IMR-90 (cell line): ENCODE measurements around the gene ATF6B. TPM values are rescaled to one million over a fixed set of nuclear protein-coding genes. Genes with fewer than 3 reads are reported as not detected.

Source experiments
- ATAC-seq: fragments of 200-7000 bp; cut with Tn5 transposase; 2 replicates; pipeline ENCODE4 v1.9.1; 2020; ENCODE audit warnings: low read depth, mild to moderate bottlenecking, moderate library complexity
- BruUV-seq: library from RNA; stranded (reverse); fragments of 400-500 nt; replicated peaks from 2 replicates; lab custom pipeline; 2021; lab: Mats Ljungman, UMichigan
- CTCF ChIA-PET: fragments of 300-600 bp; formaldehyde crosslinking; extraction: SDS; loops from one replicate; lab custom pipeline; 2021; ENCODE audit warnings: antibody characterized with exemption; lab: Yijun Ruan, JAX
- POLR2A ChIA-PET: fragments of 300-600 bp; sonication (Branson Sonifier 250); formaldehyde crosslinking; loops from one replicate; lab custom pipeline; 2022; ENCODE audit warnings: antibody characterized with exemption; ENCODE audit not compliant: unreplicated experiment; lab: Charles Lee
- DNase-seq: peaks from one replicate; pipeline ENCODE4 v3.0.0; 2013
- H2AFZ ChIP-seq: replicated peaks from 2 replicates; pipeline ENCODE3; 2013; ENCODE audit warnings: low read length, mild to moderate bottlenecking; ENCODE audit not compliant: poor library complexity
- H2AK5ac ChIP-seq: 2 replicates; pipeline ENCODE4 v1.6.1; 2013; ENCODE audit warnings: low read depth, low read length, inconsistent platforms
- H2AK9ac ChIP-seq: replicated peaks from 2 replicates; pipeline ENCODE3; 2013; ENCODE audit warnings: mild to moderate bottlenecking, low read depth, low read length, moderate library complexity; ENCODE audit not compliant: poor library complexity
- H2BK120ac ChIP-seq: 2 replicates; pipeline ENCODE4 v1.6.1; 2013; ENCODE audit warnings: low read depth, low read length, inconsistent platforms
- H2BK15ac ChIP-seq: 3 replicates; pipeline ENCODE4 v1.6.1; 2013; ENCODE audit warnings: low read depth, low read length, inconsistent platforms
- H2BK20ac ChIP-seq: 2 replicates; pipeline ENCODE4 v1.6.1; 2013; ENCODE audit warnings: low read depth, mild to moderate bottlenecking, inconsistent platforms, low read length, moderate library complexity
- H2BK5ac ChIP-seq: 2 replicates; pipeline ENCODE4 v1.6.1; 2013; ENCODE audit warnings: mild to moderate bottlenecking, low read depth, low read length, inconsistent platforms; ENCODE audit not compliant: poor library complexity, severe bottlenecking
- H3K14ac ChIP-seq: replicated peaks from 2 replicates; pipeline ENCODE4 v1.6.1; 2013; ENCODE audit warnings: low read depth, low read length, inconsistent platforms
- H3K18ac ChIP-seq: 2 replicates; pipeline ENCODE4 v1.6.1; 2013; ENCODE audit warnings: low read depth, low read length, control low read depth
- H3K23ac ChIP-seq: 2 replicates; pipeline ENCODE4 v1.6.1; 2013; ENCODE audit warnings: low read depth, low read length, inconsistent platforms
- H3K27ac ChIP-seq: 2 replicates; pipeline ENCODE4 v1.5.1; 2013; ENCODE audit warnings: mild to moderate bottlenecking, control low read depth, low read length; ENCODE audit not compliant: insufficient read depth
- H3K27me3 ChIP-seq: 2 replicates; pipeline ENCODE4 v1.6.1; 2013; ENCODE audit warnings: low read length; ENCODE audit not compliant: control insufficient read depth, insufficient read depth
- H3K36me3 ChIP-seq: 2 replicates; pipeline ENCODE4 v1.6.1; 2013; ENCODE audit warnings: low read length, mixed read lengths; ENCODE audit not compliant: control insufficient read depth, insufficient read depth
- H3K4ac ChIP-seq: 2 replicates; pipeline ENCODE4 v1.6.1; 2013; ENCODE audit warnings: low read depth, low read length, inconsistent platforms
- H3K4me1 ChIP-seq: 2 replicates; pipeline ENCODE4 v1.6.1; 2013; ENCODE audit warnings: low read length, mixed read lengths; ENCODE audit not compliant: control insufficient read depth, insufficient read depth
- H3K4me2 ChIP-seq: 2 replicates; pipeline ENCODE4 v1.6.1; 2013; ENCODE audit warnings: low read depth, mild to moderate bottlenecking, control low read depth, low read length, moderate library complexity
- H3K4me3 ChIP-seq: 2 replicates; pipeline ENCODE4 v1.5.1; 2013; ENCODE audit warnings: low read depth, mild to moderate bottlenecking, control low read depth, low read length, moderate library complexity; ENCODE audit not compliant: insufficient read depth
- H3K56ac ChIP-seq: 2 replicates; pipeline ENCODE4 v1.6.1; 2013; ENCODE audit warnings: low read length, inconsistent platforms; ENCODE audit not compliant: insufficient read depth; ENCODE audit errors: extremely low read depth
- H3K79me1 ChIP-seq, 2 experiments: 2 replicates each; pipeline ENCODE4 v1.6.1; 2013; ENCODE audit warnings: low read length in 2 of 2, inconsistent platforms in 1 of 2, low read depth in 1 of 2
- H3K9ac ChIP-seq: 2 replicates; pipeline ENCODE4 v1.6.1; 2013; ENCODE audit warnings: low read depth, low read length, control low read depth
- H3K9me1 ChIP-seq: 2 replicates; pipeline ENCODE4 v1.6.1; 2013; ENCODE audit warnings: low read length, inconsistent platforms; ENCODE audit not compliant: insufficient read depth
- H3K9me3 ChIP-seq: 2 replicates; pipeline ENCODE4 v1.6.1; 2013; ENCODE audit warnings: low read length; ENCODE audit not compliant: control insufficient read depth, insufficient read depth
- H4K20me1 ChIP-seq: 2 replicates; pipeline ENCODE4 v1.6.1; 2013; ENCODE audit warnings: low read length, inconsistent platforms; ENCODE audit not compliant: insufficient read depth
- H4K5ac ChIP-seq: 2 replicates; pipeline ENCODE4 v1.6.1; 2013; ENCODE audit warnings: mild to moderate bottlenecking, low read depth, low read length, control low read depth
- H4K8ac ChIP-seq, 2 experiments: 2 replicates each; pipeline ENCODE4 v1.6.1; 2013; ENCODE audit warnings: low read depth in 2 of 2, low read length in 2 of 2, control low read depth in 1 of 2, inconsistent platforms in 1 of 2
- H4K91ac ChIP-seq: 2 replicates; pipeline ENCODE4 v1.6.1; 2013; ENCODE audit warnings: low read depth, low read length, inconsistent platforms; ENCODE audit not compliant: insufficient read depth
- BHLHE40 ChIP-seq: fragments of 150-350 bp; IDR thresholded peaks from 2 replicates; pipeline ENCODE4 v1.6.1; 2016; ENCODE audit warnings: mild to moderate bottlenecking, low read depth, low read length
- CEBPB ChIP-seq: IDR thresholded peaks from 2 replicates; pipeline ENCODE4 v1.6.1; 2012; ENCODE audit warnings: low read depth, low read length, improper control_type of control experiment
- CHD1 ChIP-seq: IDR thresholded peaks from 2 replicates; pipeline ENCODE4 v1.6.1; 2012; ENCODE audit warnings: low read depth, low read length, improper control_type of control experiment
- ELK1 ChIP-seq: fragments of 150-350 bp; IDR thresholded peaks from 2 replicates; pipeline ENCODE4 v1.6.1; 2016; ENCODE audit warnings: low read depth, mild to moderate bottlenecking, low read length, moderate library complexity, borderline replicate concordance
- FOS ChIP-seq: fragments of 150-350 bp; IDR thresholded peaks from 2 replicates; pipeline ENCODE4 v1.6.1; 2016; ENCODE audit warnings: low read depth, low read length
- MAFK ChIP-seq: IDR thresholded peaks from 2 replicates; pipeline ENCODE4 v1.6.1; 2012; ENCODE audit warnings: low read depth, low read length, improper control_type of control experiment
- MAZ ChIP-seq: IDR thresholded peaks from 2 replicates; pipeline ENCODE4 v1.6.1; 2012; ENCODE audit warnings: low read depth, mild to moderate bottlenecking, low read length, improper control_type of control experiment, moderate library complexity, borderline replicate concordance
- MXI1 ChIP-seq: IDR thresholded peaks from 2 replicates; pipeline ENCODE4 v1.6.1; 2012; ENCODE audit warnings: low read depth, mild to moderate bottlenecking, low read length, moderate library complexity, borderline replicate concordance
- NFE2L2 ChIP-seq: fragments of 150-350 bp; IDR thresholded peaks from 2 replicates; pipeline ENCODE4 v1.6.1; 2016; ENCODE audit warnings: low read depth, mild to moderate bottlenecking, low read length
- POLR2A ChIP-seq: IDR thresholded peaks from 2 replicates; pipeline ENCODE4 v1.6.1; 2012; ENCODE audit warnings: mild to moderate bottlenecking, low read depth, low read length
- RAD21 ChIP-seq: IDR thresholded peaks from 2 replicates; pipeline ENCODE4 v1.6.1; 2012; ENCODE audit warnings: low read length, improper control_type of control experiment
- RCOR1 ChIP-seq: IDR thresholded peaks from 2 replicates; pipeline ENCODE4 v1.6.1; 2012; ENCODE audit warnings: mild to moderate bottlenecking, low read length, improper control_type of control experiment; ENCODE audit not compliant: insufficient replicate concordance
- RFX5 ChIP-seq: IDR thresholded peaks from 2 replicates; pipeline ENCODE4 v1.8.0; 2012; ENCODE audit warnings: low read depth, mild to moderate bottlenecking, low read length, moderate library complexity
- SMC3 ChIP-seq: fragments of 150-350 bp; IDR thresholded peaks from 2 replicates; pipeline ENCODE4 v1.6.1; 2016; ENCODE audit warnings: low read depth, mild to moderate bottlenecking, antibody characterized with exemption, low read length, moderate library complexity
- USF2 ChIP-seq: fragments of 150-350 bp; IDR thresholded peaks from 2 replicates; pipeline ENCODE4 v1.6.1; 2017; ENCODE audit warnings: mild to moderate bottlenecking, antibody characterized with exemption, low read length, low read depth
- WGBS, 2 experiments: methylation state at CpG; one replicate each; pipeline versions ENCODE4 v1.1.5 to v1.1.7; 2013; ENCODE audit warnings: missing lambda C conversion rate in 2 of 2; ENCODE audit not compliant: insufficient read length in 1 of 2; ENCODE audit errors: extremely low coverage in 2 of 2; 5-methylcytosine and 5-hydroxymethylcytosine counted together
- dilution Hi-C: fragments of 300-500 bp; cut with HindIII; formaldehyde crosslinking; loops from one replicate; pipeline ENCODE4 v1.14.3; 2018; ENCODE audit warnings: low sequenced_read_pairs; ENCODE audit not compliant: unreplicated experiment
- in situ Hi-C: fragments of 300-500 bp; cut with MboI; formaldehyde crosslinking; loops from 3 replicates; pipeline ENCODE4 v1.14.3; 2019; ENCODE audit warnings: low sequenced_read_pairs, inconsistent platforms, mixed read lengths
- intact Hi-C: fragments of 100-400 bp; cut with micrococcal nuclease; formaldehyde crosslinking; loops from 2 replicates; pipeline ENCODE4 v1.10.0; 2022
- polyA plus RNA-seq, 3 experiments: library from polyadenylated mRNA; depleted of rRNA; stranded (reverse); fragments of >200 nt; gene quantifications; 2 replicates each; pipeline ENCODE4 v1.2.3, GENCODE V29; 2012; ENCODE audit warnings: low replicate concordance in 1 of 3
- total RNA-seq: library from RNA; depleted of rRNA; stranded (reverse); fragments of >200 nt; gene quantifications from 2 replicates; pipeline ENCODE4 v1.2.3, GENCODE V29; 2012
- TF ChIP-seq, protein P1 (sequence below): conservative IDR thresholded peaks from 2 replicates; pipeline ENCODE4 v1.5.1; 2012; ENCODE audit warnings: mild to moderate bottlenecking, low read depth, low read length, improper control_type of control experiment

Gene ATF6B
- total and polyA plus RNA-seq, 2 of the 4 experiments (the other 2 are of a cell fraction): 7.9 to 69.6 TPM

DNA sequence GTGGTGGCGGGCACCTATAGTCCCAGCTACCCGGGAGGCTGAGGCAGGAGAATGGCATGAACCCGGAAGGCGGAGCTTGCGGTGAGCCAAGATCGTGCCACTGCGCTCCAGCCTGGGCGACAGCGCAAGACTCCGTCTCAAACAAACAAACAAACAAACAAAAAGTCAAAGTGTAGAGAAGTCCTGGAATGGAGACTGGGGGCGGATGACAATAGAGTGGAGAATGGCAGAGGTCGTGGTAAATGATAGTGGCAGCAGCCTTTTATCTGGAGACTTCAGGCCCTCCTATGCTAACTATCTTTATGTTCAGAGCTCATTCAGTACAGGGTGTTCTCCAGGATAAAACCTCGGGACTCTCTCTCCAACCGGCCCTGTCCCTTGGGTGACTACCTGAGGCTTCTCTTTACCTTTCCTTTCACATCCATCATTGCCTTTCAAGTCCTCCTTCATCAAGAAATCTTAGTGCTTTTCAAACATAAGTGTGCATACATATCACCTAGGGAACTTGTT, 3.4 kb upstream of the ATF6B start:
- H3K4me1 ChIP-seq: peaks cover 10% of the 10 kb centered on the region
- 80% methylated on average over 1 of the region's 14 CpGs; no CpG with 5 or more reads in 1 of the 2 experiments for WGBS, 2 experiments
- no peaks in the 10 kb centered on the region for H3K36me3 ChIP-seq
- no peak overlapping the region for H4K5ac ChIP-seq
- H2AFZ ChIP-seq: no peak overlapping the region
- no peak overlapping the region for H3K4me2 ChIP-seq
- H4K8ac ChIP-seq: no peak overlapping the region
- H3K9me1 ChIP-seq: peaks cover 10% of the 10 kb centered on the region
- H3K79me1 ChIP-seq: peaks cover 25 to 30% of the 10 kb centered on the region in 2 experiments
- no peak overlapping the region for H3K14ac ChIP-seq
- no peak overlapping the region for H3K23ac ChIP-seq
- no peak overlapping the region for H2BK120ac ChIP-seq
- BruUV-seq: no TSS peak
- H3K27ac ChIP-seq: no peak overlapping the region
- in situ Hi-C loops (no loop called here), intact Hi-C loops (no loop called here), dilution Hi-C loops (no loop called here)
- CTCF ChIA-PET: no interaction called here
- TF ChIP-seq RFX5 (no peak), MAFK (no peak), CEBPB (no peak), MAZ (no peak), SMC3 (no peak), CHD1 (no peak), POLR2A (no peak), NFE2L2 (no peak), ELK1 (no peak), FOS (no peak), USF2 (no peak), BHLHE40 (no peak), RCOR1 (no peak), RAD21 (no peak), MXI1 (no peak)
- TF ChIP-seq, protein P1, sequence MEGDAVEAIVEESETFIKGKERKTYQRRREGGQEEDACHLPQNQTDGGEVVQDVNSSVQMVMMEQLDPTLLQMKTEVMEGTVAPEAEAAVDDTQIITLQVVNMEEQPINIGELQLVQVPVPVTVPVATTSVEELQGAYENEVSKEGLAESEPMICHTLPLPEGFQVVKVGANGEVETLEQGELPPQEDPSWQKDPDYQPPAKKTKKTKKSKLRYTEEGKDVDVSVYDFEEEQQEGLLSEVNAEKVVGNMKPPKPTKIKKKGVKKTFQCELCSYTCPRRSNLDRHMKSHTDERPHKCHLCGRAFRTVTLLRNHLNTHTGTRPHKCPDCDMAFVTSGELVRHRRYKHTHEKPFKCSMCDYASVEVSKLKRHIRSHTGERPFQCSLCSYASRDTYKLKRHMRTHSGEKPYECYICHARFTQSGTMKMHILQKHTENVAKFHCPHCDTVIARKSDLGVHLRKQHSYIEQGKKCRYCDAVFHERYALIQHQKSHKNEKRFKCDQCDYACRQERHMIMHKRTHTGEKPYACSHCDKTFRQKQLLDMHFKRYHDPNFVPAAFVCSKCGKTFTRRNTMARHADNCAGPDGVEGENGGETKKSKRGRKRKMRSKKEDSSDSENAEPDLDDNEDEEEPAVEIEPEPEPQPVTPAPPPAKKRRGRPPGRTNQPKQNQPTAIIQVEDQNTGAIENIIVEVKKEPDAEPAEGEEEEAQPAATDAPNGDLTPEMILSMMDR: no peak
- H2BK20ac ChIP-seq: no peak overlapping the region
- no peak overlapping the region for H3K18ac ChIP-seq
- no peak overlapping the region for H4K91ac ChIP-seq
- no peak overlapping the region for H2BK15ac ChIP-seq
- no peak overlapping the region for H3K56ac ChIP-seq
- no peak overlapping the region for H3K4me3 ChIP-seq
- POLR2A ChIA-PET: no interaction called here
- no peaks in the 10 kb centered on the region for H3K27me3 ChIP-seq
- H4K20me1 ChIP-seq: no peaks in the 10 kb centered on the region
- no peak for DNase-seq
- H2AK9ac ChIP-seq: no peak overlapping the region
- H3K9me3 ChIP-seq: no peaks in the 10 kb centered on the region
- H3K9ac ChIP-seq: no peak overlapping the region
- ATAC-seq: no peak
- no peak overlapping the region for H2BK5ac ChIP-seq
- no peak overlapping the region for H3K4ac ChIP-seq
- no peak overlapping the region for H2AK5ac ChIP-seq
